Tibial nerve (tissue), 4 donors: Measurements from ENCODE around the gene TFAP2E. TPM values are rescaled to one million over a fixed set of nuclear protein-coding genes. Genes with fewer than 3 reads are reported as not detected.

ENCODE experiments used
- DNase-seq, 2 donors: peaks; one replicate each; pipeline ENCODE4 v3.0.0-alpha.2; 2019; ENCODE audit warnings: low spot score in 2 of 2
- H3K27ac ChIP-seq, 4 donors: fragments of 200-600 bp; sonication (generic) in 3 of 4; one replicate each; pipeline ENCODE4 v1.5.1; 2017 to 2019; ENCODE audit warnings: mild to moderate bottlenecking in 1 of 4
- H3K27me3 ChIP-seq, 2 donors: fragments of 200-600 bp; sonication (generic) in 1 of 2; one replicate each; pipeline versions ENCODE4 v1.5.1 to v1.6.0; 2017 to 2019
- H3K36me3 ChIP-seq, 3 donors: fragments of 200-600 bp; sonication (generic); one replicate each; pipeline ENCODE4 v1.5.1; 2018 to 2019
- H3K4me1 ChIP-seq, 4 donors: fragments of 200-600 bp; sonication (generic) in 3 of 4; one replicate each; pipeline ENCODE4 v1.5.1; 2017 to 2019
- H3K4me3 ChIP-seq, 4 donors: fragments of 200-600 bp; sonication (generic) in 3 of 4; one replicate each; pipeline ENCODE4 v1.5.1; 2017 to 2019; ENCODE audit warnings: mild to moderate bottlenecking in 1 of 4, moderate library complexity in 1 of 4
- H3K9me3 ChIP-seq, 4 donors: fragments of 200-600 bp; sonication (generic) in 3 of 4; one replicate each; pipeline ENCODE4 v1.5.1; 2017 to 2019
- CTCF ChIP-seq, 5 experiments: fragments of 200-600 bp in 3 of 5; fragments of 450-650 bp in 2 of 5; sonication (generic) in 3 of 5; IDR thresholded peaks; one replicate each; pipeline ENCODE4 v1.5.1; 2016 to 2019; ENCODE audit warnings: antibody characterized with exemption in 5 of 5, mild to moderate bottlenecking in 3 of 5, moderate library complexity in 2 of 5
- EP300 ChIP-seq, 2 donors: sonication (generic); formaldehyde crosslinking; IDR thresholded peaks; one replicate each; pipeline ENCODE4 v1.6.1; 2017; ENCODE audit warnings: antibody characterized with exemption in 2 of 2, mild to moderate bottlenecking in 1 of 2
- POLR2A ChIP-seq, 2 donors: fragments of 450-650 bp; IDR thresholded peaks; one replicate each; pipeline ENCODE4 v1.6.1; 2017; ENCODE audit warnings: antibody characterized with exemption in 2 of 2, mild to moderate bottlenecking in 2 of 2, moderate library complexity in 2 of 2
- WGBS, 2 donors: methylation state at CpG; one replicate each; pipeline ENCODE4 v1.1.5; 2018; 5-methylcytosine and 5-hydroxymethylcytosine counted together
- total RNA-seq, 4 donors: library from RNA; depleted of rRNA; stranded (reverse); fragments of >200 nt; gene quantifications; one replicate each; pipeline ENCODE4 v1.1.0, GENCODE V29; 2016

TFAP2E gene
- total RNA-seq, 4 donors from 2014 or later: 0.44 to 3.3 (median 1.2) TPM

GRCh38 chr1:35557118-35557610 lies 15.9 kb upstream of the TFAP2E start, which contains the start of gene KIAA0319L:
TSS of gene KIAA0319L (minus strand) at chr1:35557403. CDS start at chr1:35554491, 2,912 bp downstream.
- peak in 1 of 2 donors; percentile 45 for TF ChIP-seq POLR2A (IDR thresholded peaks at IDR 0.05)
- TF ChIP-seq EP300 (IDR thresholded peaks at IDR 0.05): peak; percentile 55 to 84
- no peak for TF ChIP-seq CTCF (IDR thresholded peaks at IDR 0.05)
- H3K4me1 ChIP-seq: peaks cover 0 to 80% (median 30%) of the 10 kb centered on the region in 4 donors
- WGBS, 2 donors: 1 to 2% methylated on average over 28 to 34 of the region's 39 CpGs

GRCh38 chr1:35557611-35558373 lies 15.3 kb upstream of the TFAP2E start, which contains the start of gene NCDN:
TSS of gene NCDN (plus strand) at chr1:35557799. CDS start at chr1:35558191, 392 bp downstream.
- no peaks in the 10 kb centered on the region for H3K27me3 ChIP-seq
- peak within 1 kb of the TSS; percentile 86 to 99 (median 97) for H3K27ac ChIP-seq
- peaks cover 0 to 39% (median 1%) of the 10 kb centered on the region in 3 donors for H3K36me3 ChIP-seq
- peaks cover 0 to 82% (median 30%) of the 10 kb centered on the region in 4 donors for H3K4me1 ChIP-seq
- peak; percentile 93 to 94 for DNase-seq
- TF ChIP-seq EP300 (IDR thresholded peaks at IDR 0.05) (peak; percentile 2 to 64), CTCF (IDR thresholded peaks at IDR 0.05) (peak in 2 of 5 experiments; percentile 11 to 54), POLR2A (IDR thresholded peaks at IDR 0.05) (peak; percentile 35 to 36)
- 0 to 1% methylated on average over 44 to 53 of the region's 58 CpGs for WGBS, 2 donors
- H3K9me3 ChIP-seq: no peaks in the 10 kb centered on the region
- H3K4me3 ChIP-seq: peak within 1 kb of the TSS; percentile 74 to 92 (median 83)

More at GRCh38 chr1:35557118-35557610, 15.9 kb upstream of the TFAP2E start, which contains the start of gene KIAA0319L:
- peaks cover 0 to 39% (median 6%) of the 10 kb centered on the region in 3 donors for H3K36me3 ChIP-seq
- DNase-seq: no peak
- H3K27ac ChIP-seq: peak within 1 kb of the TSS; percentile 86 to 99 (median 97)
- no peaks in the 10 kb centered on the region for H3K27me3 ChIP-seq
- H3K9me3 ChIP-seq: no peaks in the 10 kb centered on the region
- H3K4me3 ChIP-seq: peak within 1 kb of the TSS; percentile 74 to 92 (median 83)

GRCh38 chr1:35558374-35559316 lies 14.5 kb upstream of the TFAP2E start:
- Histone ChIP-seq H3K27me3 (no peaks in the 10 kb centered on the region), H3K4me3 (peak overlapping the region; percentile 74 to 92 (median 83)), H3K36me3 (peaks cover 0 to 40% (median 0%) of the 10 kb centered on the region in 3 donors), H3K9me3 (no peaks in the 10 kb centered on the region), H3K27ac (peak overlapping the region; percentile 86 to 99 (median 97)), H3K4me1 (peaks cover 0 to 74% (median 30%) of the 10 kb centered on the region in 4 donors)
- 7 to 22% methylated on average over 19 to 26 of the region's 26 CpGs for WGBS, 2 donors
- no peak for TF ChIP-seq EP300 (IDR thresholded peaks at IDR 0.05)
- no peak for DNase-seq

- no peak for DNase-seq
- Histone ChIP-seq H3K36me3 (peaks cover 0 to 41% (median 0%) of the 10 kb centered on the region in 3 donors), H3K4me1 (peaks cover 0 to 66% (median 26%) of the 10 kb centered on the region in 4 donors), H3K27me3 (no peaks in the 10 kb centered on the region), H3K9me3 (no peaks in the 10 kb centered on the region), H3K27ac (peak overlapping the region in 3 of 4 donors; percentile 13 to 99 (median 70)), H3K4me3 (no peak overlapping the region)
- TF ChIP-seq CTCF (IDR thresholded peaks at IDR 0.05) (no peak), POLR2A (IDR thresholded peaks at IDR 0.05) (no peak), EP300 (IDR thresholded peaks at IDR 0.05) (no peak)
- WGBS, 2 donors: 54 to 66% methylated on average over 7 of the region's 7 CpGs
Observed at GRCh38 chr1:35559317-35559944, 13.7 kb upstream of the TFAP2E start.
